GM21423 (cell line): ENCODE data around the gene ABHD17C.

ENCODE experiments used
- ATAC-seq: cut with Tn5 transposase; IDR thresholded peaks from one replicate; pipeline ENCODE4 v1.9.1; 2021; ENCODE audit warnings: mild to moderate bottlenecking, moderate library complexity; ENCODE audit not compliant: unreplicated experiment

The ABHD17C gene

GRCh38 chr15:80689294-80689693, 5.8 kb upstream of the ABHD17C start:
- ATAC-seq: no peak

GRCh38 chr15:80689716-80690115, 5.4 kb upstream of the ABHD17C start:
- no peak for ATAC-seq

GRCh38 chr15:80691575-80691974, 3.5 kb upstream of the ABHD17C start:
- no peak for ATAC-seq

GRCh38 chr15:80693682-80694610, 1.2 kb upstream of the ABHD17C start:
- ATAC-seq: no peak

GRCh38 chr15:80694611-80695098, 455 bp upstream of the ABHD17C start:
- peak; percentile 28 for ATAC-seq

GRCh38 chr15:80695911-80696661, 976 bp downstream of the ABHD17C start:
- ATAC-seq: no peak

- ATAC-seq: no peak
Measured at GRCh38 chr15:80697075-80697685, 2.1 kb downstream of the ABHD17C start.

GRCh38 chr15:80698676-80699075, 3.6 kb downstream of the ABHD17C start:
- ATAC-seq: no peak

GRCh38 chr15:80699981-80700380, 4.9 kb downstream of the ABHD17C start:
- ATAC-seq: no peak

- no peak for ATAC-seq
Measured at GRCh38 chr15:80701676-80702311, 6.7 kb downstream of the ABHD17C start.

- ATAC-seq: no peak
Measured at GRCh38 chr15:80703081-80703480, 8.0 kb downstream of the ABHD17C start.

- no peak for ATAC-seq
Measured at GRCh38 chr15:80703965-80704364, 8.9 kb downstream of the ABHD17C start.

GRCh38 chr15:80706161-80706560, 11.1 kb downstream of the ABHD17C start:
- no peak for ATAC-seq

- no peak for ATAC-seq
Measured at GRCh38 chr15:80709542-80709941, 14.4 kb downstream of the ABHD17C start.

GRCh38 chr15:80710635-80711554, 15.8 kb downstream of the ABHD17C start:
- peak; percentile 82 for ATAC-seq

- ATAC-seq: no peak
Measured at GRCh38 chr15:80711886-80712285, 16.8 kb downstream of the ABHD17C start.

GRCh38 chr15:80712956-80713355, 17.8 kb downstream of the ABHD17C start:
- ATAC-seq: no peak

- no peak for ATAC-seq
Measured at GRCh38 chr15:80721476-80721875, 26.4 kb downstream of the ABHD17C start.

- ATAC-seq: no peak
Measured at GRCh38 chr15:80722811-80723210, 27.7 kb downstream of the ABHD17C start.

GRCh38 chr15:80727196-80727595, 32.1 kb downstream of the ABHD17C start:
- ATAC-seq: no peak
